ACC112 (cell line): ENCODE data around the gene FAM170B.

Experiments
- H2AFZ ChIP-seq: fragments of 200-600 bp; sonication (generic); one replicate; pipeline ENCODE4 v1.6.0; 2017; ENCODE audit warnings: antibody characterized with exemption, low read length; ENCODE audit not compliant: unreplicated experiment
- H3K27ac ChIP-seq: fragments of 200-600 bp; sonication (generic); 2 replicates; pipeline ENCODE4 v1.5.1; 2014; ENCODE audit warnings: low read depth, mild to moderate bottlenecking, antibody characterized with exemption, low read length, moderate library complexity
- H3K27me3 ChIP-seq: fragments of 200-600 bp; sonication (generic); 2 replicates; pipeline ENCODE4 v1.6.1; 2014; ENCODE audit warnings: mild to moderate bottlenecking, antibody characterized with exemption, low read length, moderate library complexity, mixed read lengths; ENCODE audit not compliant: insufficient read depth
- H3K36me3 ChIP-seq: fragments of 200-600 bp; sonication (generic); 2 replicates; pipeline ENCODE4 v1.6.1; 2016; ENCODE audit warnings: mild to moderate bottlenecking, antibody characterized with exemption, low read length, moderate library complexity, mixed read lengths; ENCODE audit not compliant: insufficient read depth
- H3K4me1 ChIP-seq: fragments of 200-600 bp; sonication (generic); one replicate; pipeline ENCODE4 v1.6.1; 2016; ENCODE audit warnings: low read length, mixed read lengths; ENCODE audit not compliant: insufficient read depth, unreplicated experiment, control insufficient read depth
- H3K4me3 ChIP-seq: fragments of 200-600 bp; sonication (generic); 2 replicates; pipeline ENCODE4 v1.5.1; 2014; ENCODE audit warnings: mild to moderate bottlenecking, low read depth, low read length
- H3K79me2 ChIP-seq: fragments of 200-600 bp; sonication (generic); one replicate; pipeline ENCODE4 v1.6.0; 2016; ENCODE audit warnings: low read length; ENCODE audit not compliant: control insufficient read depth, unreplicated experiment, insufficient read depth

Gene FAM170B

GRCh38 chr10:49123981-49124950 lies 9.6 kb downstream of the FAM170B start:
- Histone ChIP-seq H3K27me3 (peaks cover 31% of the 10 kb centered on the region; the same call in 1 of the 2 replicates), H2AFZ (no peak overlapping the region), H3K36me3 (no peaks in the 10 kb centered on the region), H3K27ac (no peak overlapping the region), H3K4me1 (no peaks in the 10 kb centered on the region), H3K79me2 (no peaks in the 10 kb centered on the region), H3K4me3 (no peak overlapping the region)

DNA sequence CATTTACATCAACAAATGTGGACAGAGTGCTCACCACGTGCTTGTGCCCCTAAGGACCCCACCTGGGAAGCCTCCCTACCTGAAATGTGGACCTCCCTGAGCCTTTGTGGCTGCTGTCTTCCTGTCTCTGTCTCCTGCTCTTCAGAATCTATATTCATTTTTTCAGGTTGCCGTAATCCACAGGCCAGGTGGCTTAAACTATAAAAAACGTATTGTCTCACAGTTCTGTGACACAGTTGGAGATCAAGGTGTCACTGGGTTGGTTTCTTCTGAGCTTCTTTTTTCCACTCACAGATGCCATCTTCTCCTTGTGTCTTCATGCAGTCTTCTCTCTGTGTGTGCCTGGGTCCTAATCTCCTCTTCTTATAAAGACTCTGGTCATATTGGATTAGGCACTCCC lies 12.9 kb downstream of the FAM170B start:
- Histone ChIP-seq H2AFZ (no peak overlapping the region), H3K27me3 (peaks cover 17% of the 10 kb centered on the region; the same call in 1 of the 2 replicates), H3K4me1 (no peaks in the 10 kb centered on the region), H3K4me3 (no peak overlapping the region), H3K79me2 (no peaks in the 10 kb centered on the region), H3K36me3 (no peaks in the 10 kb centered on the region), H3K27ac (no peak overlapping the region)

DNA sequence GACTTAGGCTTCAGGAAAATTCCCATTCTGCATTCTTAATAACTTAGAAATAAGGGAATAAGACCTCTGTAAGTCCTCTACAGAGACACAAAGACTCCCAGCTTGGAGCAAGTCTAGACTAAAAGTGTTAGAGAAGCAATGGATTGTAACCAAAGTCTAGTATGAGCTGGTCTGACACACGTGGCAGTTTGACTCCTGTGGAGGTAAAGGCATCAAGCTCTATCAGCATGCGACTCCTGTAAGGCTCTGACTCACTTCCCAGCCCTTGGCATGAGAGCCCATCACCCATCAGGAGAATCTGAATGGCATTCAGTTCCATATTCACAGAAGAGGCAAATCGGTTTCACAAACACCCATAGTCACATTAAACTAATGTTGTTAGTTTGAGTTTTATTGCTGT lies 14.1 kb downstream of the FAM170B start:
- no peaks in the 10 kb centered on the region for H3K79me2 ChIP-seq
- H3K36me3 ChIP-seq = no peaks in the 10 kb centered on the region
- no peak overlapping the region for H3K27ac ChIP-seq
- H3K4me3 ChIP-seq = no peak overlapping the region
- H3K27me3 ChIP-seq = peaks cover 16% of the 10 kb centered on the region; the same call in 1 of the 2 replicates
- no peaks in the 10 kb centered on the region for H3K4me1 ChIP-seq
- H2AFZ ChIP-seq = no peak overlapping the region

GRCh38 chr10:49118430-49119074 lies 15.3 kb downstream of the FAM170B start:
- peaks cover 5% of the 10 kb centered on the region; the same call in 1 of the 2 replicates for H3K27me3 ChIP-seq
- H3K27ac ChIP-seq = no peak overlapping the region
- H3K4me1 ChIP-seq = no peaks in the 10 kb centered on the region
- no peaks in the 10 kb centered on the region for H3K36me3 ChIP-seq
- no peak overlapping the region for H3K4me3 ChIP-seq
- H2AFZ ChIP-seq = no peak overlapping the region
- H3K79me2 ChIP-seq = no peaks in the 10 kb centered on the region

GRCh38 chr10:49117376-49118070 lies 16.3 kb downstream of the FAM170B start:
- Histone ChIP-seq H3K36me3 (no peaks in the 10 kb centered on the region), H3K27ac (no peak overlapping the region), H3K79me2 (no peaks in the 10 kb centered on the region), H3K27me3 (no peaks in the 10 kb centered on the region), H3K4me3 (no peak overlapping the region), H2AFZ (no peak overlapping the region), H3K4me1 (no peaks in the 10 kb centered on the region)

GRCh38 chr10:49116509-49117375 lies 17.1 kb downstream of the FAM170B start:
- Histone ChIP-seq H3K4me1 (no peaks in the 10 kb centered on the region), H3K4me3 (no peak overlapping the region), H3K36me3 (no peaks in the 10 kb centered on the region), H3K79me2 (no peaks in the 10 kb centered on the region), H3K27ac (no peak overlapping the region), H2AFZ (no peak overlapping the region), H3K27me3 (no peaks in the 10 kb centered on the region)

DNA sequence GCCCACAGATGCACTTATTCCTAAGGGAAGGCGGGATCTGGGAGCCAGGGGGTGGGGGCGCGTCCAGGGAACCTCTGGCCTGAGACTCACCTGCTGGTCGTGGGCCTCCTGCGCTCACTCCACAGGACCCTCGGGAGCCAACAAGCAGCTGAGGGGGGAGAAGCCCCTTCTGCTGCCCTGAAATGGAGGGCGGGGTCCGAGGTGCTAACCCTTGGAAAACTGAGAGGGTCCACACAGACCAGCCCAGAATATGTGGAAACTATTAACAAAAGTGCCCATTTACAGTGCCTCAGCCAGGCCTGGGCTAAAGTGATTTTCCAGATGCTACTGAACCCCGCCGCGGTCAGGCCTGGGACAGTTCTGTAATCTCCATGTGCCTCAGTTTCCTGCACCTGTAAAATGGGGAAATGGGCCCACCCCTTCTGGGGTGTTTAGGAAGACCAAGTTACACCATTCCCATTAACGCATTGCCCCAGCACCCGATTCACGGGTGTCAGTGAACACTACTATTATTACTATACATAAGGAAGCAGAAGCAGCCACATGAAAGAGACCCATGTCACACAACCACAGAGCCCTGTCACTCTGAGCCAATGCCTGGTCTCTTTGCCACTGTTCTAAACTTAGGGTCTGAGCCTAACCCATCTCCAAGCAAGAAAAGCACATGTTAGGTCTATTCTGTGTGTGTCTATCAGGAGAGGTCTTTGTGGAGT lies 17.9 kb downstream of the FAM170B start:
- Histone ChIP-seq H3K4me1 (no peaks in the 10 kb centered on the region), H3K36me3 (no peaks in the 10 kb centered on the region), H2AFZ (no peak overlapping the region), H3K27me3 (no peaks in the 10 kb centered on the region), H3K79me2 (no peaks in the 10 kb centered on the region), H3K27ac (no peak overlapping the region), H3K4me3 (peak overlapping the region; percentile 53)

- Histone ChIP-seq H3K27me3 (no peaks in the 10 kb centered on the region), H3K4me3 (peak within 1 kb of the TSS; percentile 84), H3K4me1 (no peaks in the 10 kb centered on the region), H2AFZ (peak within 1 kb of the TSS; percentile 89), H3K36me3 (no peaks in the 10 kb centered on the region), H3K27ac (peak within 1 kb of the TSS; percentile 27; the same call in 1 of the 2 replicates), H3K79me2 (no peaks in the 10 kb centered on the region)
These were observed 18.6 kb downstream of the FAM170B start, which contains the start of gene VSTM4 for GRCh38 chr10:49115015-49115795. Gene VSTM4 (minus strand): TSS chr10:49115522. CDS start chr10:49115485, 37 bp downstream.

- Histone ChIP-seq H3K27me3 (no peaks in the 10 kb centered on the region), H2AFZ (peak overlapping the region; percentile 89), H3K4me3 (peak overlapping the region; percentile 84), H3K79me2 (no peaks in the 10 kb centered on the region), H3K36me3 (no peaks in the 10 kb centered on the region), H3K27ac (peak overlapping the region; percentile 27; the same call in 1 of the 2 replicates), H3K4me1 (no peaks in the 10 kb centered on the region)
These were observed 19.2 kb downstream of the FAM170B start for GRCh38 chr10:49114718-49115014.
